Fibroblast of peridontal ligament (primary cell): ENCODE data around the gene SRRM4.
A peak's percentile ranks its signal among the peaks of the same experiment; 100 is the strongest.
"Not testable (repeated sequence)": the region's sequence is repeated elsewhere in the genome, so short reads cannot be mapped to it uniquely, and the experiment has no call there.

ENCODE experiments used
- DNase-seq: peaks from one replicate; pipeline ENCODE4 v3.0.0-alpha.2; 2010; ENCODE audit errors: extremely low read depth

SRRM4 gene

DNA sequence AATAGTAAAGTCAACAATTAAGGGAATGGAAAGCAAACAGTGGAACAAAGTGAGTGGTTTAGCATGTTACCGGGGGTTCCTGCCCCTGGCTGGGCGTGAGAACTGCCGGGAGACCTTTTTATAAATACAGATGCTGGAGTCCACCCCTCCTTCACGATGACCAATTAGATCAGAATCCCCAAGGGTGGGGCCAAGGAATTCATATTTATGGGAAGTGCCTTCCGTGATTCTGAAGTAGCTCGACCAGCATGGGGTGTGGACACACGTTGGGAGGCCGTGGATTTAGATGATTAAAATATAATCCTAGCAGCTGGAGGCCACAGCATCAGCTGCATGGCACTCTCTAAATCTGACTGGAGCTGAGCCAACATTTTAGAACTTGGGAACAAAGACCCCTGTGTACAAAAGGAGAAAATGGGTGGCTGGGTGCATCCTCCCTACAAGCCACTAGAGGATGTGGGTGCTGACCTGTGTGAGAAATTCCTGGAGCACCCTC, 87.9 kb downstream of the SRRM4 start:
- DNase-seq = no peak

DNA sequence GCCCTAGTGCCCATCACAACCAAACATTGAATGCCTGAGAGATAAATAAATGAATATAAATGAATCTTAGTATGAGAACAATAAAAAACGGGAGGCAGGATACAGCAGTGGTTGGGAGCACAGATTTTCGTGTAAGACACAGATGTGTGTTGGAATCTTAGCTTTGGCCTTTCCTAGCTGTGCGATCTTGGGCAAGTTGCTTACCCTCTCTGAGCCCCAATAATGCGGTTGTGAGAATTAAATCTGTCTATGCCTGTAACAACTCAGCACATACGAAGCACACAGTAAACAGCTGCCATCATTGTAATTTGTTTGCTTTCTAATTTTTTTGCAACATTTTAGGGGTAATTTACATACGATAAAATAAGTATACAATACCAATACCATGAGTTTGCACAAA, 89.8 kb downstream of the SRRM4 start:
- DNase-seq = no peak

DNA sequence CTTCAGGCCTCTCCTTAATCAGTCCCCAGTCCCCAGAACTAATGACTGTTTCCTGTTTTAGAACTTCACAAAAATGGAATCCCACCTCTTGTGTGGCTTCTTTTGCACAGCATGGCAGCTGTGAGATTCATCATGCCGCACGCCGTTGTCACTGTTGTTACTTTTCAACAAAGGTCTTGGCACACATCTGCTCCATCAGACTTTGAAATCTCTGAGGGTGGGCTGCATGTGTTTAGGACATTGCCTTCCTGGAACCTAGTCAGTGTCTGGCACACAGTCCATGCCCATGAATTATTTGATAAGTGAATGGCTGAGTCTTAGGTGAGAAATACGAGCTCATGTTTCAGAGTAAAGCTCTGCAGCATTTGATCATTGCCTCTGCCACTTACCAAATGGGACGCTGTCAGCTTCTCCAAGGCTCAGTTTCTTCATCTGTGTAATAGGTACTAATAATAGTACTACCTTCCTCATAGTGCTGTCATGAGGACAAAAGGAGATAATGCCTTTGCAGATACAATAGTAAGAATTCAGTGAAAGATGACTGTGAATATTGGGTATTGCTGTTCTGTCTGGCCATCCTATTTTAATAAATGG, 90.4 kb downstream of the SRRM4 start:
- no peak for DNase-seq

DNA sequence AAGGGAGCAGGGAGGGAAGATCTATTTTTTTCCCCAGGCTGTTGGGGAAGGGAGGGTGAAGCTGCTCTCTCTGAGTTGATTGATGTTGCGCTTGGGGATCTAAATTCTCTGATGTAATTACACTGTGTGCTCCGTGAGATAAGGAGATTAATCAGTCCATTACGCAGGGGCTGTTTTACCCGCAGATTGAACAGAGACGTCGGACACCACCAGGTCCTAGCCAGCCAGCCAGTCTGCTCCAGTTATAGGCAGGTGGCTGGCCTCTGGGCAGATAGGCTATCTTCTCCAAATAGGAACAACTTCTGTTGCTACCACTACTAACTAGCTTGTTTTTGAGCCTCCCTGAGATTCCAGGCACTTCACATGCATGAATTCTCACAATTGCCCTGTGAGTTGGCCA, 91.1 kb downstream of the SRRM4 start:
- no peak for DNase-seq

DNA sequence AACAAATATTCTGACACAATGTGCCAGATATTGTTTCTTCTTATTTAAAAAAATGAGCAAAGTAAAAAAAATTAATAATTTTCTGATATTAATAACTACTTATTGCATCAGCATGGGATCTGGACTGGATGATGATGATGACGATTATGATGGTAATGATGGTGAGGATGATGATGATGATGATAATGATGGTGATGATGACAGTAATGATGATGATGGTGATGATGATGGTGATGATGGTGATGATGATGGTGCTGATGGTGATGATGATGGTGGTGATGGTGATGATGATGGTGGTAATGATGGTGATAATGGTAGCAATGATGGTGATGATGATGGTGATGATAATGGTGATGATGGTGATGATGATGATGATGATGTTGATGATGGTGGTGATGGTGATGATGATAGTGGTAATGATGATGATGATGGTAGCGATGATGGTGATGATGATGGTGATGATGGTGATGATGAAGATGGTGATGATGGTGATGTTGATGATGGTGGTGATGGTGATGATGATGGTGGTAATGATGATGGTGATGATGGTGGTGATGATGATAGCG, 94.0 kb downstream of the SRRM4 start:
- DNase-seq = no peak

DNA sequence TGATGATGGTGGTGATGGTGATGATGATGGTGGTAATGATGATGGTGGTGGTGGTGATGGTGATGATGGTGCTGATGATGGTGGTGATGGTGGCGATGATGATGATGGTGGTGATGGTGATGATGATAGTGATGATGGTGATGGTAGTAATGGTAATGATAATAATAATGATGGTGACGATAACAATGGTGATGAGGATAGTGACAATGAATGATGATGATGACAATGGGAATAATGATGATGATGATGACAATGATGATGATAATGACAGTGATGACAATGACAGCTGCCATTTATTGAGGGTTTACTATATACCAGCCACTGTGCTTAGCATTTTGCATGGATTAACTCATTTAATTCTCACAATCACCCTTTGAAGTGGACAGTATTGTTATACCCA, 94.6 kb downstream of the SRRM4 start:
- no peak for DNase-seq

DNA sequence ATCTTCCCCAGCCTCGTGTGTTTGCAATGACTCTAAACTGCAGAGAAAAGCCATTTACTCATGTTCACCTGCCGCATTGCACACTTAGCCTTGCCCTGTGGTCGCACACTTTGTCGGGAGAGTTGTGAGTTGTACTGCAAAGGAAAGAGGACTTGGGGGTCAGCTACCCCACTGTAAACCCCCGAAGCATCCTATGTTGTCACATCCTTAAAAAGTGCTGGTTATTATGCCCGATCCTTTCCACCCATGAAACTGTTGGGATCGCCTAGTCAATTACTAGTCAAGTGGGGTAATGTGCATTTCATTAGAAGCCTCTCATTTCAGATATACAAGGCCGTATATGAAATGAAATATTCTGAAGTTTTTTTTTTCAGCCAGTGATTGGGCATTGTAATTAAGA, 98.2 kb downstream of the SRRM4 start:
- no peak for DNase-seq

DNA sequence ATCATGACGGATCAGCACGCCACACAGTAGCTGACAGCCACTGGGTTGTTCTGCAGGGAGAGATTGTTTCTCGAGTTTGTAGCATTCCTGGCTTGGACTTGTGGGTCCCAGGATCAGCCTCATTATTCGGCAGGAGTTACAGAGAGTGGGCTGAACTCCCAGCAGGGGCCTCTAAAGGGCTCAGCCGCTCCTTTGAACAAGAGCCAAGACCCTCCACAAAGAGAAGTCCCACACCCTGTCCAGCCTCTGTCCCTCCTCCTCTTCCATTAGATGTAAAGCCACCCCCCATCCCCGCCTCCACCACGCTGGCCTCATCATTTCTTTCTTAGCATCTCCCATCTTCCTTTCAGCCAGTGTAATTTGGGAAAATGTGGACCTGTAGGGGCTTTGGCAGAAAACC, 100.7 kb downstream of the SRRM4 start:
- no peak for DNase-seq

DNA sequence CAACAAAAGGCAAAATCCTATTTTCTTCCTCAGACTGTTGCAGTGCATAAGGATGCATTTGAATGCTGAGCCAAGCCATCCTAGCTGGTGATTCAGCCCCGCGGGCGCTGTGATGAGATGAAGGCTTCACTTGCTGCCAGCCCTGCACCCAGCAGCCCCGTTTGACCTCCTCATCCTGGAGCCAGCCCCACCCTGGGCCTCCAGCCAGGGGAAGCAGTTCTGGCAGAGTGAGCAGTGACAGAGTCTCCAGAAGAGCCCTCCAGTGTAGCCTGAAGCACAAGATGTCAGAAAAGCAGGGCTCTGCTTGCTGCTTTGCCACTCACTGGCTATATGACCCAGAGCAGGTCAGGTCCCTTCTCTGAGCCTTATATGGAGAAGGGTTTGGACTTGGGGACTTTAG, 101.2 kb downstream of the SRRM4 start:
- no peak for DNase-seq

DNA sequence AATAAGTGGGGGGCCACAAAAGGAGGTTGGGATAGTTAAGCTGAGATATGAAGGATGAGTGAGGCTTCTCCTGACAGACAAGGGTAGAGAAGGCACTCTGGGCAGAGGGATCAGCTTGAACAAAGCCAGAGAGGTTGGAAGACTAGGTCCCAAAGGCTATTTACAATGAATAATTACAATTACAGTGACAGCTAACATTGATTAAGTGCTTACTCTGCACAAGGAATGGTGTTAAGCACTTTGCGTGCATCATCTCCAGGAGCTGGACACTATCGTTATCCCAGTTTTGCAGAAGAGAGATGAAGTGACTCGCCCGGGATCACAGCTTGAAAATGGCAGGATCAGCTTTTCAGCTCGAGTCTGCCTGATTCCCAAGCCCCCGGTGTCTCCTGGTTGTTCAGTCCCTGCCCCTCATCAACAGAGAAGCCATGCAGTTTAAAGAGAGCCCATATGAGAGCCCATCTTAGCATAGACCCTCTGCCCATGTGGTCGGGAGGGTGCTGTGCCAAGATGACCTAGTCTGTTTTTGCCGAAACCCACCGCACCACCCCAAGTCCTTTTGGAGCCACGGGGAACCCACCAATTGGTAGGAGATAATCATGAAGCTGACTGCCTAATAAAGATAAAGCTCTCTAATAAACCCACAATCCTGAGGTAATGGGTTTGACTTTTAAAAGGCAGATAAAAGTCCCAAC, 107.5 kb downstream of the SRRM4 start:
- no peak for DNase-seq

DNA sequence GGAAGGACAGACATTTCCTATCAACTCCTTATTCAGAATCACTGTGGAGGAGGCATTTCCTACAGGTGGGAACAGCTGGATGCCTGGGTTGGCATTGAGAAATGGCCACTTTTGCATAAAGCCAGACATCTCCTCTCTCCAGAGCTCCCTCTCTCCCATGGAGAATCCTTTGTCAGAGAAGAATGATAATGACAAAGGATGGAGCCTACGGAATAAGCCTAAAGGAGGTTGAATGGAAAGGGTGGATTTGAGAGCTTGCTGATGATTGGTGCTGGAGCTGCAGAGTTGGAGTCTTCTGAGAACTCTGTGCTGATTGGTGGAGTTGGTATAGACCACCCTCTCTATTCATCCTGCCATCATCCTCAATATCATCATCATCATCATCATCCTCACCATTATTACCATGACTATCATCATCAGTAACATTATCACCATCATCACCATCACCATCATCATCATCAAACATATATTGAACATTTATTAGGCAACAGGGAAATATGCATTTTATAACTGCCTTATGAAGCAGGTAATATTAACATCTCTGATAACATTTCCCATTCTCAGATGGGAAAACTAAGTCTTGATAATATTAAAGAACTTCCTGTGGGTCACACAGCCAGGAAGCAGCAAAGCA, 108.2 kb downstream of the SRRM4 start:
- no peak for DNase-seq

DNA sequence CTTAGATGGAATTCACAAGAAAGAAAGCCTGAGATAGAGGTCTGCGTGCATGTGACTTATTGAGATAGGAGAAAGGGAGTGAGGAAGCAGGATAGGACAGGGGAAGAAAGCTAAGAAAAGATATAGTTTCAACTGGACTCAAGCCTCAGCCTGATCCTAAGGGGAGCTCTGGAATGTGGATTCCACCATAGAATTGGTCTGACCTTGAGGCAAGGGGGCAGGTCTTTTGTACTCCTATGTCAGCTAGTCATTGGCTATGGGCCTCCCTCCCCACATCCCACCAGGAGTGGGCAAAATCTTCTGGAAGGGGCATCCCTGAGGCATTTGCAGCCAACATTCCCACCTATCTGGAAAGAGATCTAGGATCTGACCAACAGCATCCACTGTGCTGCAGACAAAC, 108.9 kb downstream of the SRRM4 start:
- DNase-seq = no peak

DNA sequence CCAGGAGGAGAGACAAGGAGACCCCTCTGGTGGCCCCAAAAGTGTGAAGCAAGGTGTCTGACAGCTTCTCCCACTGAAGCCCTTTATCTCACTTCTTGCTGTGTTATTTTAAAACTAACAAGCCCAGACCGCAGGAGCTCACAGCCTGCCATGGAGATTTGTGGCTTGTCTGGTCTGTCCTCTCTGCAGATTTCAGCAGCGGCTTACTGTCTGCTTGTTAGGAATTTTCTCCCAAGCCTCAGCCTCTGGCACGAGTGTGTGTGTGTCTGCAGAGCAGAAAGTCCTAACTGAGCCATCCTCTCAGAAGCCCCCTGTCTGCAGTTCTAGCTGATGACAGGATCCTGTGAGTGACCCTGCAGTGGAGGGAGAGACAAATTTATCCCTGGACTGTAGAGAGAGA, 109.5 kb downstream of the SRRM4 start:
- DNase-seq = no peak

DNA sequence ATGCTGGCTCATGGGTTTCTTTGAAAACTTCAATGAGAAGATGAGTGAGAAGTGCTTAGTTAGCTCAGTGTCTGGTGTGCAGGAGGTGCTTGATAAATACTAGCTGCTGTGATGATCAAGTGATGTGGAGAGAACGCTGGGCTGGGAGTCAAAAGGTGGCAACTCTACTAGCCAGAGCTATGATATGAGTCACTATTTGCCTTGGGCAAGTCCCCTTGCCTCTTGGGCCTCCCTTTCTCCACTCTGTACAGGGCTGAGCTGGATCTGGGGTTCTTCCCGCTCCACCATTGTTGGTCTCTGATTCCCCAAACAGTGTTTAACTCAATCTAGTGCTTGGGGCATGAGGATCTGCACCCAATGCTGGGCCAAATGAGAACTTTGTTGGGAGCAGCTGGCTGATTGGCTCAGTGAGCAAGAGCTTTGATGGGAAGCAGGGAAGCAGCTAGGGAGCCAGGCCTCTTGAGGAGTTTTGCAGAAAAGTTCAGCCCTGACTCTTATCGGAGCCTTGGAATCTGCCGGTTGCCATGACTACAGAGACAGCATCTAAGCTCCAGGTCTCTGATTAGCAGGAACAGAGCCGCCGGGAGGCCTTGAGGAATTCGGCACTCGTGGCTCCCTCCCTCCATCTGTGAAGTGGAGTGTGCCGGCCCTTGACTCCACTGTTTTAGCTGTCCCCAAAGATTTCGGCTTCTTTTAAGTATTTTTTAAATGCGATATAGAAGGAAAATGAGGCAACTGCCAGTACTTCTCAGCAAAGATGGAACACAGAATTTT, 115.3 kb downstream of the SRRM4 start:
- DNase-seq = no peak

DNA sequence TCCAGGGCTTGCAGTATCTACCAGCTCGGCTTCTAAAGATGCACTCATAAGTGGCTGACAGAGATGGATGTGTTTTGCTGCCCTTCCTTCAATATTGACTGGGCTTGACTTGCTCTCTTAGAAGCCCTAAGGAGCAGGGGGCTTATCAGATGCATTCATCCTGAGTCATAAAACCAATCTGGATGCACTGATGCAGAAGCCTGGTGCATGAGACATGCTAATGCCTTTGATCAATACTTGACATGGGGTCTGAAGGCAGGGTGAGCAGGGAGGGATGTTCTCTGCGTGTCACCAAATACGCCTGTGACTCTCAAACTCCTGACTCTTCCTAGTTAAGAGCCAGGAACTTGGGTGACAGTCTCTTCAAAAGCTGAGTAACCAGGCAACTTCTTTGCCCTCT, 119.6 kb downstream of the SRRM4 start:
- no peak for DNase-seq

DNA sequence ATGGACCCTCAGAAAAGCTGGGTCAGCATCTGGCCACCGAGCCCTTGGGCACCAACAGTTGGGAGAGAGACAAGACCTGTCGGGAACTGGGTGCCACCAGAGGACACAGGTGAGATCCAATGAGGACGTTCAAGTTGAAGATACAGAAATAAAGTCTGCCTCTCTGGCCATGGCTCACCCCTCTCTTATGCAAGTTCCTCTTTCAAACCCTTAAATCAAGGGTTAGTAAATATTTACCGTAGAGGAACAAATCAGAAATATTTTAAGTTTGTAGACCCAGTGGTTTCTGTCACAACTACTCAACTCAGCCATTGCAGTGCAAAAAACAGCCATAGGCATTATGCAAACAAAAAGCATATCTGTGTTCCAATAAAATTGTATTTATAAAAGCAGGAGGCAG, 120.9 kb downstream of the SRRM4 start:
- DNase-seq = no peak

DNA sequence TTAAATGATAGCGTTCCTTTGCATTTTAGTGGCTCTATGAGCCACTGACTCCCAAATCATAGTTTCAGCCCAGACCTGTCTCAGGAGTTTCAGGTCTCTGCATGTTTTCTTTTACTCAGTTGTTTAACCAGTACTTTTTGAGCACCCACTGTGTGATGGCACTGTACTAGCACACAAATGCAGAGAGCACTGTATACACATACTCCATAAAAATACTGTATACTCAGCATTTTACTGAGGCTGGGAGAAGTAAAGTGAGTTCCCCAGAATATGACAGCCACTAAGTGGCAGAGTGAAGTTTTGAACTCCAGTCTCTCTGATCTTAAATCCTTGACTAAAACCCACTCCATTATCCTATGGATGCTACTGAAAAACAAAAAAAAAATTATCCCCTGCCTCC, 121.4 kb downstream of the SRRM4 start:
- no peak for DNase-seq

DNA sequence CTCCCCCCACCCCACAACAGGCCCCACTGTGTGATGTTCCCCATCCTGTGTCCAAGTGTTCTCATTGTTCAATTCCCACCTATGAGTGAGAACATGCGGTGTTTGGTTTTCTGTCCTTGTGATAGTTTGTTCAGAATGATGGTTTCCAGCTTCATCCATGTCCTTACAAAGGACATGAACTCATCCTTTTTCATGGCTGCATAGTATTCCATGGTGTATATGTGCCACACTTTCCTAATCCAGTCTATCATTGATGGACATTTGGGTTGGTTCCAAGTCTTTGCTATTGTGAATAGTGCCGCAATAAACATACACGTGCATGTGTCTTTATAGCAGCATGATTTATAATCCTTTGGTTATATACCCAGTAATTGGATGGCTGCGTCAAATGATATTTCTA, 123.6 kb downstream of the SRRM4 start:
- not testable (repeated sequence) for DNase-seq

DNA sequence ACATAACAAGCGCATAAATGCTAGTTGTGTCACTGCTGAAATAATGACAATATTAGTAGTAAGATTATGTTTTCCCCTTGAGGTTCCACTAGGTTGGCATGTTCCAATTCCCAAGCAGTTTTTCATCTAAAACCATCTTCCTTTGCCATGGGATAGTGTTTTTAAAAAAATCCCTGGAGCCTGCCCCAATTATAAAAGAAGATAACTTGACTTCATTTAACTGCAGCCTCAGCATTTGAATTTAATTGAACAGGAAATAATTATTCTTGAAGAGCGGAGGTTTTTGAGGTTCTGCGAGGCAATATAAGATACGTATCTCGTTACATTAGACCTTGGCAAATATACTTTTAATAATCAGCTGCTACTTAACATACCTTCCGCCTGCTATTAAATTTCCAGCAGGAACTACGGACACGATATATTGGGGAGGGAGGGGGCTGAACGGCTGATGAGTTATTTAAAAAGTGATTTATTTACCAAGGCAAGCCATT, 132.2 kb downstream of the SRRM4 start:
- DNase-seq = no peak

DNA sequence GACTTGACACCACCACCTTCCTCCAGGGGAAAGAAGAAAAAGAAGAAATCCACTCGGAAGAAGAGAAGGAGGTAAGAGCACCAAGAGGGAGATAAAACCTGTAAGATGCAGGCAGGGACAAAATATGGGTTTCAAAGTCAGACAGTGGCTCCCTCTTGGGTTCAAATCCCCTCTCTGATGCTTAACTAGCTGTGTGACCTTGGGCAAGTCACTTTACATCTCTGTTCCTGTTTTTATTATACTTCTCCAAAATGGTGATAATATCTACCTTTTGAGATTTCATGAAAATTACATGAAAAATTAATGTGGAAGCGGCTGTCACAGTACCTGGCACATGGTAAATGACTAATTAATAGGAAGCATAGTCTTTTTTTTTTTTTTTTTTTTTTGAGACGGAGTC, 133.0 kb downstream of the SRRM4 start:
- no peak for DNase-seq

DNA sequence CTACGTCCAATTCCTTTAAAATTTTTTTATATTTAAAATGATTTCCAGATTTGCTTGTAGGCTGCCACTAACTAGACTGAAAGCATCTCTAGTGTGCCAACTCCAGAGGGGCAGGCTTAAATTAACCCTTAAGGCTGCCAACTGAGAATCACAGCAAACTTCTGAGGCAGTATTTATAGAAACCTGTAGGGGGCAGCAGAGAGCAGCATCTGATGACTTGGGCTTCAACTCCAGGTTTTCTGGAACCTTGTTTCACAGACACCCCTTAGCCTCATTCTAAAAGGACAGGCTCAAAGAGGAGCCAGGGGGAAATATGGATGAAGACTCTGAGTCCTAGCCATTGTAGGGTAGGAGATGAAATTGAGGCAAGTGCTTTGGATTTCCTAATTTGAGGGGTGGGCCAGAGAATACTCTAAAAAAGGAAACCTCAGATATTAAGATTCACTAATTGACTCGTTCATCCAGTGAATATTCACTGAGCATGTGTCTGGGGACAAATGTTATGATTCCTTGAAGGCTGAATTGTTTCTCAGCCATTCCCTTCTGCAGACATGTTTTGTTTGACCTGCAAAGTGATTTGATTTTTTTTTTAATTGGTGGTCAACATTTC, 134.1 kb downstream of the SRRM4 start:
- peak; percentile 15 for DNase-seq

DNA sequence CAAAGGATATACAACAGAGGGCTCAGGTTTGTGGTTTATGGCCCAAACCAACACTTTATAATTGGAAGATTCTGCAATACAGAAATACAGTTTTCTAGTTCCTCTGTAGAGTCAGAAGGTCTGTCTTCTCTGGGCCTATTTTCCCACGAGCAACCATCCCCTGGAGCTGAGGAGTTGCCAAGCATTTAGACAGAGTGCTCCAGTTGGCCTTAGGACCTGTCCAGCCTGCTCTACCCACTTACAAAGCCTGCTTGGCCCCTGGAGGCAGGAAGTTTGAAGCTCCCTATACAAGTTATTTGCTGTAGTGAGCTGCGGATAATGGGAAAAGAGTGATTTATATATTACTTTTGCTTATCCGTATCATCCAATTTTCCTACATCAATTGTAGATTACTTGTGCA, 136.6 kb downstream of the SRRM4 start:
- DNase-seq = no peak
